Right ventricle myocardium inferior (tissue), 1 donor: ENCODE results near the gene ALOX12. TPM values are rescaled to one million over a fixed set of nuclear protein-coding genes. Genes with fewer than 3 reads are reported as not detected.

Source experiments
- ATAC-seq: fragments of 200-7000 bp; cut with Tn5 transposase; one replicate; pipeline ENCODE4 v1.9.1; 2020; ENCODE audit warnings: mild to moderate bottlenecking, moderate library complexity
- DNase-seq: peaks from one replicate; pipeline ENCODE4 v3.0.0; 2021; ENCODE audit errors: missing footprints
- intact Hi-C: fragments of 100-400 bp; cut with DNase I; formaldehyde crosslinking; loops from one replicate; pipeline ENCODE4 v1.11.0; 2022
- total RNA-seq: library from RNA; stranded (reverse); fragmentation: NEBNext Ultra II Directional; extraction: Animal tissue kit (Norgen Biotek cat#: 25700); gene quantifications from one replicate; pipeline ENCODE4 v1.2.1, GENCODE V29; 2021
- donor health status: DM: no; HTN: yes; CAD: no; lungs with severe emphysema.

The ALOX12 gene
- total RNA-seq, 1 donor from 2014 or later = 0.11 TPM

DNA sequence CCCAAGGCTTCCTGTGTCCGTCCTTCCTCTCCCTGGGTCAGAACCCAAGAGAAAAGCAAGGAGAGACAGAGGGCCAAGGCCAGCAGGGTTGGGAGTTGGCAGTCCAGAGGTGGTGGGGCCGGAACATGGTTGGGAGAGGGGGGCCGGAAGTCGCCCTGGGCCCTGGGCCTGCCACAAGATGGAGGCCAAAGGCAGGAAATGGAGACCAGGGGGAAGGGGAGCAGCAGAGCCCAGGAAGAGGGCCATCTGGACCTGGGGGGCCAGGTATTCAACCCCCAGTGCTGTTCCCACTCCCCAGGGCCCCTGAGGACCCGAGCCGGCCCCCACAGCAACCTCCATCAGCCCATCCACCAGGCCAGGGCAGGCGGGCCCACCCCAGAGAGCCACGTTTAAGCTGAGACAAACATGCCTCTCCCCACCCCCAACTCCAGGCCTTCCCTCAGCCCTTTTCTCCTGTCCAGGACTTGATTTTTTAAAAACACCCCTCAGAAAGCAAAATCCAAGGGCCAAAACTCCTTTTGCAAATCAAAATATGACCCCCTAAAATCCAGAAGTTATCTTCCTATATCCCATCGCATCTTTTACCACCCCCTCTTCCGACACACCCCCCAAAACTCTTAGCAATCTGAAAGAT, 22.6 kb downstream of the ALOX12 start:
- no peak for ATAC-seq
- intact Hi-C loops = no loop called here
- DNase-seq = peak; percentile 70

- intact Hi-C loops = no loop called here
- no peak for ATAC-seq
- no peak for DNase-seq
Observed at GRCh38 chr17:7019367-7019766, 23.5 kb downstream of the ALOX12 start.

DNA sequence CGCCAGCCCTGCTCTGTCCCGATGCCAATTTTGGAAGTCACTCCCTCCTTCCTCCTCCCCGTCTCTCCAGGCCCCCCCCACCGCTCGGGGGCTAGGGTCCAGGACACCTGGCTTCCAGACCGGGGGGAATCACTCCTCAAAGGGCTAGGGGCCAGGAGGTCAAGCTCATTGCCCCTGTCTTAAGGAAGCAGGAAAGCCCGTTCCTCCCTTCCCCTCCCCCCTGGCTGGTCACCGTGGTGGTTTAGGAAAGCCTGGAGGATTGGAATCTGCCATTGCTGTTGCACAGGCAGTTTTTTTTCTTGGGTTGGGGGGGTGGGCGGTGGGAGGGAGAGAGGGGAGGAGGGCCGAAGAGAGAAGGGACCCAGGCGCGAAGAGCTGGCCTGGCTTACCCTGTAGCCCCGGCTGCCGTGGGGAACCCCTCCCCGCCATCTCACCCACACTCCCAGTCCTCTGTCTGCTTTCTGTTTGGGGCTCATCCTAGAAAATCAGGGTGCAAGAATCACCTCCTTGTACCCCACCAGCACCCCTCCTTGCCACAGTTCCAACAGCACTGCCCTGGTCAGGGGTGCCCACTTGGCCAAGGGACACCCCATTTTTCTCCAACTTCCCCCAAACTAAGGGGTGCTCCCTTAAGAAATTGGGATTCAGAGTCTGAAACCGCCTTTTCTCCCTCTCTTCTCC, 24.1 kb downstream of the ALOX12 start:
- intact Hi-C loops = loop anchor here (5.0 kb wide), 1 partner anchor 108 kb away; no protein-coding TSS in a partner anchor

DNA sequence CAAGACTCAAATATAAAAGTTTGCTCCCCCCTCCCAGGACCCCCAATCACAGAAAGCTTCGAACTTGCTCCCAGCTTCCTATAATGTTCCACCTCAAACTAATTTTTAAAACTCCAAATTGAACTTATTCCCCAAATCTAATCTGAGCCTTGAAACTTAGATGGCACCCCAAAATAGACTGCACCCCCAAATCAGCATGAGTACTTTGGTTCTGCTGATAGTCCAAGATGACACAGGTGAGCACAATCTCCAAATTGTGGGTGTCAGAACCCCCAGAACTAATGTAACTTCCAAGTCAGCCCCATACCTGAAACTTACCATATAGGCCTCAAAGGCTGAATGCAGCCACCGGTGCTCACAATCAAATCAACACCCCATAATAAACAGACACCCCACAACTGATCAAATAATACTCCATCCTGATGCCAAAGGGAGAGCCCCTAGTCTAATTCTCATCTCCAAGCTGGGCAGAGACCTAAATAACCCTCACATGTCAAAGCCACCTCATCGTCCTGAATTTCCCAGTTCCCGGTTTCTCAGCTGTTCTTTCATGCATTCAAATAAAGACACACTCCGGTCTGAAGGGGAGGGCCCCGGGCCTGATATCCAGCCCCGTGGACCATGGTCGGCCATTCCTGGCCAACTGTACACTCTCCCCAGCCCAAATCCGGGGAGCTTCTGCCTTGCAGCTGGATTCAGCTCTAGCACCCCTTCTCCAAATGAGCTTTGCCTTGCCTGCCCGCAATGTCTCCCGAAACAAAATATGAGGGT, 25.2 kb downstream of the ALOX12 start:
- intact Hi-C loops = loop anchor here (5.0 kb wide), 1 partner anchor 109 kb away; no protein-coding TSS in a partner anchor
- no peak for DNase-seq
- no peak for ATAC-seq

More for the DNA sequence above, 24.1 kb downstream of the ALOX12 start:
- ATAC-seq (no peak), DNase-seq (peak; percentile 45)

DNA sequence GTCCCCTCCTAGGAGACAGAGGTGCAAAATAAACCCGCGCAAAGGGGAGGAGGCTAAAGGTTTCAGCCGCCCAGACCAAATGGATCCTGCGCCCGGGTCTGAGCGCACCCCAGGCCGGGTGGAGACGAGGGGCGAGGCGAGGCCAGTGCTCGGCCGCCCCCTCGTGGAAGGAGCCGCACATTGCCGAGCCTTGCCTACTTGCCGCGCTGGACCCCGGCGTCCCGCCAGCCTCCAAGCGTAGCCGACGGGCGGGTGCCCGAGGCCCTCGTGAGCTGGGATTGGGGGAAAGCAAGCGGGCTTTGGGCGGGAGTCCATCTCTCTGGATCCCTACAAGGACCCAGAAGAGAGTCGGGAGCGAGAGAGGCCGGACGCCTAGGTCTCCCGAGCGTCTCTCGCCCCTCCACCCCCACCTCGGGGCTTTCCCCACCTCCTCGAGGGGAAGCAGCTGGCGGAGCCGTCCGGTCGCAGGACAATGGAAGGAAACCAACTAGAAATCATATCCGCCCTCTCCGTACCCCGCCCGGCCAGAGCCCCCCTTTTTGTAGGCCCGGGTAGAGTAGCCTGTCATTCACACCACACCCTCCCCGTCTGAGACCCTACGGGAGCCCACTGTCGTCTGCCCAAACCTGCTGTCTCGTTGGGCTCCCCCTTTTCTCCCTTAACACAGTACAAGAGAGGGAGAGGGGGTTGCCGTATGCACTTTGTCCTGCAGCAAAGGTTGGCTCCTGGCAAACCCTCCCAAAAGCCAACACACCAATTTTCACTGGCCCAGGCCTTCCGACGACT, 26.3 kb downstream of the ALOX12 start:
- peak; percentile 93 for DNase-seq
- ATAC-seq = peak; percentile 70
- intact Hi-C loops = loop anchor here (5.0 kb wide), 1 partner anchor 110 kb away; no protein-coding TSS in a partner anchor

DNA sequence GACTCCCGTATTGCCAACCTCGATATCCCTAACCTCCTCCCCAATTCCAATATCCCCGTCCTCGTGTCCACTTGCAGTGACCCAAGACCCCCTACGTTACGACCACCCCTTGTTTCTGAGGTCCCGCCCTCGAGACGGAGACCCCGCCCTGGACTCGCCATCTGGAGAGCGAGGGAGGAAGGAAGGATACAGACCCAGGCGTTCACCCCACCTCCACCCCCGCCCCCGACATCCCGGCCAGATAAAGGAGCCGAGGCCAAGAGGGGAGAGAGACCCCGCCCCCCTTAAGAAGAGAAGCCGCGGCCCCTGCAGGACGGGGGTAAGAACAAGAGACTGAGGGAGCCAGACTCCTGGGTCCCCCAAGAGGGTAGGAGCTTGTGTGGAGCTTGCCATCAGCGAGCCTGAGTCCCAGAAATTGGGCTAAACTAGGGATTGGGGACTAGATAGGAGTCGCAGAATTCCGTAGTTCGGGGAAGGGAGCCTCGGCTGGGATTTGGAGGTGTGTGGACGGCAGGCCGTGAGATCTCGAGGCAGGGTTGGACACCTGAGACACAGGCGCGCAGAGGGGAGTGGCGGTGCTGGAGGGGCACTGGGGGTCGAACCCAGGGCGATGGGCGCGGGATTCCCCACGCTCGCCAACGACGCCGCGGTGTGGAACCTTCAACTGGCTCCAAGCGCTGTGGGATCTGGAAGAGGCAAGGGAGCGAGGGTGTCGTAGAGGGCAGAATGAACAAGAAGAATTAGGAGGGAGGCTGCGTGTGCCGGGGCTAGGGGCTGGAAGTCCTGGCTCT, 27.1 kb downstream of the ALOX12 start, which contains the start of gene BCL6B:
Gene BCL6B (plus strand): TSS at position 270 of the 791 bp plus-strand sequence. CDS start 622 bp downstream, outside the sequence.
- intact Hi-C loops = loop anchor here (5.0 kb wide), 1 partner anchor 111 kb away; no protein-coding TSS in a partner anchor
- ATAC-seq = no peak
- no peak for DNase-seq

- peak; percentile 95 for DNase-seq
- peak; percentile 69 for ATAC-seq
- intact Hi-C loops = loop anchor here (5.0 kb wide), 1 partner anchor 111 kb away; no protein-coding TSS in a partner anchor
Observed at GRCh38 chr17:7023576-7024401, 27.9 kb downstream of the ALOX12 start.

DNA sequence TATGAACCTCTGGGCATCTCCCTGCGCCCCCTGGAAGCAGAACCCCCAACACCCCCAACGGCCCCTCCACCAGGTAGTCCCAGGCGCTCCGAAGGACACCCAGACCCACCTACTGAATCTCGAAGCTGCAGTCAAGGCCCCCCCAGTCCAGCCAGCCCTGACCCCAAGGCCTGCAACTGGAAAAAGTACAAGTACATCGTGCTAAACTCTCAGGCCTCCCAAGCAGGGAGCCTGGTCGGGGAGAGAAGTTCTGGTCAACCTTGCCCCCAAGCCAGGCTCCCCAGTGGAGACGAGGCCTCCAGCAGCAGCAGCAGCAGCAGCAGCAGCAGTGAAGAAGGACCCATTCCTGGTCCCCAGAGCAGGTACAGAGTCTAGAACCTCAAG, 28.5 kb downstream of the ALOX12 start:
- intact Hi-C loops = loop anchor here (5.0 kb wide), 1 partner anchor 112 kb away; no protein-coding TSS in a partner anchor
- no peak for ATAC-seq
- DNase-seq = no peak

DNA sequence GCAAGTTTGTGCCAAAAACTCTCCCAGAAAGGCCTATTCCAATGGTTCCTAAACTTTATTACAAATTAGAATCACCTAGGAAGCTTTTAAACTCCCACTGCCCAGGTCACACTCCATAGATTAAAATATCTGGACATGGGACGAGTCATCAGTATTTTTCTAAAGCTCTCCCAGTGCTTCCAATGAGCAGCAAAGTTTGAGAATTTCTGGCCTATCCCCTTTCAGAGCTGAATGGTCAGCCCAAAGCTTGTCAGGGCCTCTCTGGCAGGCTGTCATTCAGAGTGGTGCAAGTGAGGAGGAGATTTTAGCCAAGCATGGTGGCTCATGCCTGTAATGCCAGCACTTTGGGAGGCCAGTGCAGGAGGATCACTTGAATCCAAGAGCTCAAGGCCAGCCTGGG, 29.4 kb downstream of the ALOX12 start:
- DNase-seq = no peak
- intact Hi-C loops = no loop called here
- ATAC-seq = no peak

DNA sequence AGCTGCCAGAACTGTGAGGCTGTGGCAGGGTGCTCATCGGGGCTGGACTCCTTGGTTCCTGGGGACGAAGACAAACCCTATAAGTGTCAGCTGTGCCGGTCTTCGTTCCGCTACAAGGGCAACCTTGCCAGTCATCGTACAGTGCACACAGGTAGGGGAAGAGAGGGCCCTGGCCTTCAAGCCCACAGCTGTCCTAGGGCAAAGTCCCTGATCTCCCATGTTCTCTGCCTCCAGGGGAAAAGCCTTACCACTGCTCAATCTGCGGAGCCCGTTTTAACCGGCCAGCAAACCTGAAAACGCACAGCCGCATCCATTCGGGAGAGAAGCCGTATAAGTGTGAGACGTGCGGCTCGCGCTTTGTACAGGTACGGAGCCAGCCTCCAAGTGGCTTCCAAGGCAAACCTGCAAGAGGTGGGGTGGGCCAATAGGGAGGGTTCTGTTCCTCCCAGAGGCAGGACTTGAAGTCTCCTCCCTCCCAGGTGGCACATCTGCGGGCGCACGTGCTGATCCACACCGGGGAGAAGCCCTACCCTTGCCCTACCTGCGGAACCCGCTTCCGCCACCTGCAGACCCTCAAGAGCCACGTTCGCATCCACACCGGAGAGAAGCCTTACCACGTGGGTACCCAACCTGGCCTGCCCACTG, 30.7 kb downstream of the ALOX12 start:
- intact Hi-C loops = no loop called here
- no peak for ATAC-seq

GRCh38 chr17:7027335-7027734, 31.5 kb downstream of the ALOX12 start:
- intact Hi-C loops = no loop called here
- ATAC-seq = no peak
- no peak for DNase-seq

More for the DNA sequence above, 30.7 kb downstream of the ALOX12 start:
- DNase-seq = no peak

DNA sequence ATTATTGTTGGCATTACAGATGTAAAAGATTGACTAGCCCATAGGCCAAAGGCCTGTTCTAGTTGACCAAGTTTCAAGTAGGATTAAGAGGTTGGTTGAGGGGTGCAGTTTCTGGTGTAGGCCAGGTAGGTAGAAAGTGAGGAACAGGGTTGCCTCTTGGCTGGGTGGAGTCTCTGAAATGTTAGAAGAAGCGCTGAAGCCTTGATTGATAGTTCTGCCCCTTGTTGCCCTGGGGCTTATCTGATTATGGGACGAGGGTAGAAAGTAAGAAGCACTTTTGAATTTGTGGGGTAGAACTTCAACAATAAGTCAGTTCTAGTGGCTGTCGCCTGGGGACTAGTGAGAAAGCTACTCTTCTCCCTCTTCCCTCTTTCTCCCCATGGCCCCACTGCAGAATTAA, 33.2 kb downstream of the ALOX12 start:
- no peak for DNase-seq
- no peak for ATAC-seq
- intact Hi-C loops = no loop called here

DNA sequence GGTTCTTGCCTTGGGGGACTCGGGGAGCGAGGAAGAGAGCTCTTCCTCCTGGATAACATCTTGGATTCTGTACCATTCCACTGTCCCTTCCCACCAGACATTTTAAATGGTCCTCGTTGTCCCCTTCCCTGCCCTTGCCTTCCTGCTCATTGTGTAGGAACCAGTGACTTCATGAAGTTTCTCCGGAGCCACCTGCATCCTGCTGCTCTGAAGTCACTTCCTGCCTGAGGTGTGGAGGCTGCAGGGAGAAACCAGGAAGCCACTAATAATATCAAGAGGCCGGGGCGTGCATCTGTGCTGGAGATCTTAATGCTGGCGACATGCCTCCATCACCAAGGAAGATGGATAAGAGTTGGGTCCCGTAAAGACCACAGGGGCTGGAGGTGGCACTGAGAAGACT, 33.8 kb downstream of the ALOX12 start:
- DNase-seq = no peak
- intact Hi-C loops = no loop called here
- peak; percentile 23 for ATAC-seq

- no peak for DNase-seq
Observed at GRCh38 chr17:7034955-7035590, 39.2 kb downstream of the ALOX12 start.

GRCh38 chr17:7035591-7036368, 39.9 kb downstream of the ALOX12 start, which contains the start of gene SLC16A13:
Gene SLC16A13 (plus strand): TSS chr17:7036015. CDS start chr17:7036383, 368 bp downstream.
- ATAC-seq = peak; percentile 97
- peak; percentile 97 for DNase-seq
- intact Hi-C loops = no loop called here

More at GRCh38 chr17:7034955-7035590, 39.2 kb downstream of the ALOX12 start:
- ATAC-seq = no peak
- intact Hi-C loops = no loop called here
